Glutamatergic neuron (in vitro differentiated cells): ENCODE data around the gene TMEM82. TPM values are rescaled to one million over a fixed set of nuclear protein-coding genes. Genes with fewer than 3 reads are reported as not detected.

ENCODE experiments used
- DNase-seq: peaks from one replicate; pipeline ENCODE4 v3.0.0; 2022
- H3K27ac Mint-ChIP-seq: one replicate; pipeline ENCODE4 v1.8.0; 2020; ENCODE audit warnings: mild to moderate bottlenecking, mixed read lengths, inconsistent platforms; ENCODE audit not compliant: unreplicated experiment
- H3K27me3 Mint-ChIP-seq: one replicate; pipeline ENCODE4 v1.8.0; 2020; ENCODE audit warnings: mild to moderate bottlenecking, moderate library complexity, mixed read lengths, inconsistent platforms; ENCODE audit not compliant: unreplicated experiment
- H3K36me3 Mint-ChIP-seq: one replicate; pipeline ENCODE4 v1.8.0; 2020; ENCODE audit warnings: mild to moderate bottlenecking, mixed read lengths, inconsistent platforms; ENCODE audit not compliant: unreplicated experiment
- H3K4me1 Mint-ChIP-seq: one replicate; pipeline ENCODE4 v1.8.0; 2020; ENCODE audit warnings: mild to moderate bottlenecking, low read depth, mixed read lengths, inconsistent platforms; ENCODE audit not compliant: unreplicated experiment
- H3K4me3 Mint-ChIP-seq: one replicate; pipeline ENCODE4 v1.8.0; 2020; ENCODE audit warnings: mild to moderate bottlenecking, mixed read lengths, inconsistent platforms; ENCODE audit not compliant: unreplicated experiment
- H3K9me3 Mint-ChIP-seq: one replicate; pipeline ENCODE4 v1.8.0; 2020; ENCODE audit warnings: mild to moderate bottlenecking, moderate library complexity, mixed read lengths, inconsistent platforms; ENCODE audit not compliant: unreplicated experiment
- total RNA-seq: library from RNA; stranded (reverse); fragmentation: NEBNext Ultra II Directional; extraction: Animal tissue kit (Norgen Biotek cat#: 25700); gene quantifications from one replicate; pipeline ENCODE4 v1.2.1, GENCODE V29; 2021; ENCODE audit not compliant: unreplicated experiment
- TF ChIP-seq, protein P1 (sequence below): fragments of 200-600 bp; sonication (generic); IDR thresholded peaks from one replicate; pipeline ENCODE4 v1.5.0; 2021; ENCODE audit not compliant: partially characterized antibody, unreplicated experiment

The TMEM82 gene
- total RNA-seq, 1 donor from 2014 or later = not detected

DNA sequence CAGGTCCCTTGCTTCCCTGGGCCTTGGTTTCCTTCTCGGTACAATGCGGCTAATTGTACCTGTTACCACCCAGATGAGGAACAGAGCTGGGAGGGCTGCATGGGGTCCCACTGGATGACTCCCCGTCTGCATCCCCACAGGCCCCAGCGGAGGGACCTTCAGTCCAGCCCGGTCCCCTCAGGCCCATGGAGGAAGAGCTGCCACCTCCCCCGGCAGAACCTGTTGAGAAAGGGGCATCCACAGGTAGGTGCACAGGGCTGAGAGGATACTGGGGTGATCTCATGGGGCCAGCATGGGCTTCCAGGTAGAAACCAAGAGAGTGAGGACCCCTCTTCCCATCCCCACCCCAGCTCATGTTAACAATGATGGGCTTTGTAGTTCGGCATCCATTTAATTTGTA, 26.1 kb downstream of the TMEM82 start:
- Mint-ChIP-seq H3K27ac (no peak overlapping the region), H3K4me3 (no peak overlapping the region), H3K27me3 (peaks cover 5% of the 10 kb centered on the region), H3K36me3 (no peaks in the 10 kb centered on the region), H3K4me1 (peaks cover 11% of the 10 kb centered on the region), H3K9me3 (peaks cover 3% of the 10 kb centered on the region)
- TF ChIP-seq, protein P1, sequence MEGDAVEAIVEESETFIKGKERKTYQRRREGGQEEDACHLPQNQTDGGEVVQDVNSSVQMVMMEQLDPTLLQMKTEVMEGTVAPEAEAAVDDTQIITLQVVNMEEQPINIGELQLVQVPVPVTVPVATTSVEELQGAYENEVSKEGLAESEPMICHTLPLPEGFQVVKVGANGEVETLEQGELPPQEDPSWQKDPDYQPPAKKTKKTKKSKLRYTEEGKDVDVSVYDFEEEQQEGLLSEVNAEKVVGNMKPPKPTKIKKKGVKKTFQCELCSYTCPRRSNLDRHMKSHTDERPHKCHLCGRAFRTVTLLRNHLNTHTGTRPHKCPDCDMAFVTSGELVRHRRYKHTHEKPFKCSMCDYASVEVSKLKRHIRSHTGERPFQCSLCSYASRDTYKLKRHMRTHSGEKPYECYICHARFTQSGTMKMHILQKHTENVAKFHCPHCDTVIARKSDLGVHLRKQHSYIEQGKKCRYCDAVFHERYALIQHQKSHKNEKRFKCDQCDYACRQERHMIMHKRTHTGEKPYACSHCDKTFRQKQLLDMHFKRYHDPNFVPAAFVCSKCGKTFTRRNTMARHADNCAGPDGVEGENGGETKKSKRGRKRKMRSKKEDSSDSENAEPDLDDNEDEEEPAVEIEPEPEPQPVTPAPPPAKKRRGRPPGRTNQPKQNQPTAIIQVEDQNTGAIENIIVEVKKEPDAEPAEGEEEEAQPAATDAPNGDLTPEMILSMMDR = no peak
- DNase-seq = no peak

DNA sequence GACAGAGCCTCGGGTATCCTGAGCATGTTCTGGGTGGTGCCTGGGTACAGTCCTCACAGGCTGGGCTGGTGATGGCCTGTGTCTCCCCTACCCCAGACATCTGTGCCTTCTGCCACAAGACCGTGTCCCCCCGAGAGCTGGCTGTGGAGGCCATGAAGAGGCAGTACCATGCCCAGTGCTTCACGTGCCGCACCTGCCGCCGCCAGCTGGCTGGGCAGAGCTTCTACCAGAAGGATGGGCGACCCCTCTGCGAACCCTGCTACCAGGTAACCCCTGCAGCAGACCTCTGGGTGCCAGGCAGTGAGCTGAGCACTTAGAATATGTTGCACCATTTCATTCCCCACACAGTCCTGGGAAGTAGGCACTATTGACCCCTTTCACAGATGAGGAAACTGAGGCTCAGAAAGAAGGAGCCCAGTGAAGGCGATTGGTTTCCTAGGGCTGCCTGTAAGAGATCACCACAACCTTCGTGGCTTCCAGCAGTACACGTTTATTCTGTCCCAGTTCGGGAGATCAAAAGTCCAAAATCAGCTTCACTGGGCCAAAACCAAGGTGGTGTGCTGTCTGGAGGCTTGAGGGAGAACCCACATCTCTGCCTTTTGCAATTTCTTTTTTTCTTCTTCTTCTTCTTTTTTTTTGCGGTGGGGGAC, 28.1 kb downstream of the TMEM82 start:
- Mint-ChIP-seq H3K4me1 (peaks cover 4% of the 10 kb centered on the region), H3K27me3 (peaks cover 3% of the 10 kb centered on the region), H3K36me3 (no peaks in the 10 kb centered on the region), H3K9me3 (peaks cover 5% of the 10 kb centered on the region), H3K27ac (no peak overlapping the region), H3K4me3 (no peak overlapping the region)
- TF ChIP-seq, protein P1 = no peak
- DNase-seq = no peak

DNA sequence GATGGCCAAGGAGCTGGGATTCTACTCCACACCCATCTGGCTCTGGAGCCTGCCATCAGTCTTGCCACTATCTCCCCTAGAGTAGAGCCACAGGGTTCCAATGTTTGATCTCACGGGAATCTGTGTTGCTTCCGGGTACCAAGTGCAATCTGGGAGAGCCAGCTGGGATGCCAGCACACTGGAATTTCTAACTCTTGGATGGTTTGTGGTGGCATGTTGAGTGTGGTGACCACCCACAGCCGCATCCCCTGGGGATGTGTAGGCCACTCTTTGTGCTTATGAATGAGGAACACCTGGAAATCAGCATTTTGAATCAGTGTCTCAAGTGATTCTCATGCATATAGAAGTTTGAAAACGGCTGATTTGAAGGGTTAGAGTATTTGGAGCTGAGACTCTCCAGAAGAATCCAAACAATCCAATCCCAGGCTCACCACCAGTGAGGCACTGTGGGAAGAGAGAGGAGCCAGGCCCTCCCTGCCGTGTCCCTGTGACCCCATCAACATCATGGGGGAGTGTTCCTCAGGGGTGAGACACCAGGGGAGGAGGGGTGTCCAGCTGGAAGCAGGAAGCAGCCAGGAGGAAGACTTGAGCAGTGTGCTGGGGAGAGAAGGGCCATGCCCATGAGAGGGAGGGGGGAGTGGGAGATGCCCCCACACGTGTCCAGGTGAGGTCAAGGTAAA, 29.7 kb downstream of the TMEM82 start:
- no peaks in the 10 kb centered on the region for H3K27me3 Mint-ChIP-seq
- peaks cover 2% of the 10 kb centered on the region for H3K36me3 Mint-ChIP-seq
- no peak overlapping the region for H3K4me3 Mint-ChIP-seq
- no peaks in the 10 kb centered on the region for H3K4me1 Mint-ChIP-seq
- H3K27ac Mint-ChIP-seq = no peak overlapping the region
- DNase-seq = no peak
- H3K9me3 Mint-ChIP-seq = peaks cover 2% of the 10 kb centered on the region
- TF ChIP-seq, protein P1 = no peak

DNA sequence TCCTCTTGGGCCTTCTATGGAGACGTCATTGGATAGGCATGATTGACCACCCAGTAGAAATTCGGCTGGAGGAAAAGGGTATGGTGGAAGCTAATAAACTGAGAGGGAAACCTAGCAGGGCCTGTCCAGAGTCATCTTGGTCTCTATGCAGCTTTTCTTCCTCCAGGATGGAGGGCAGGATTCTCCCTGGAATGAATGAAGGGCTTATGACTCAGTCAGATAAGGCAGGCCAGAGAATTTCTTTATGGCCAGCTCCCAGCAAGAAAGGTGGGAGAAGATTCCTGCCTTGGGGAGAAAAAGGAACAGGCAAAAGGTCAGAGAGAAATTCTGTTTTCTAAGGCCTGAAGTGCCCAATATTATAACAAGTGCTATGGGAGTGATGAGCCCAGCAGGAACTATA, 33.4 kb downstream of the TMEM82 start:
- H3K36me3 Mint-ChIP-seq = peaks cover 5% of the 10 kb centered on the region
- no peak for DNase-seq
- peaks cover 5% of the 10 kb centered on the region for H3K9me3 Mint-ChIP-seq
- H3K4me3 Mint-ChIP-seq = no peak overlapping the region
- no peak overlapping the region for H3K27ac Mint-ChIP-seq
- H3K27me3 Mint-ChIP-seq = peaks cover 3% of the 10 kb centered on the region
- no peaks in the 10 kb centered on the region for H3K4me1 Mint-ChIP-seq
- TF ChIP-seq, protein P1 = no peak
